Liver (tissue), 9 donors: Measurements from ENCODE around the gene ENAH. TPM values are rescaled to one million over a fixed set of nuclear protein-coding genes. Genes with fewer than 3 reads are reported as not detected.

ENCODE experiments used
- DNase-seq: peaks from one replicate; pipeline ENCODE4 v3.0.0-alpha.2; 2017; ENCODE audit warnings: low spot score
- H3K27ac ChIP-seq, 2 donors: one replicate each; pipeline ENCODE4 v1.7.0; 2013; ENCODE audit warnings: inconsistent platforms in 2 of 2, low read length in 2 of 2, control low read depth in 1 of 2, low read depth in 1 of 2, mild to moderate bottlenecking in 1 of 2
- H3K27me3 ChIP-seq, 4 donors: one replicate each; pipeline versions ENCODE4 v1.6.1 to v1.7.0; 2013; ENCODE audit warnings: low read length in 3 of 4, inconsistent platforms in 1 of 4, mild to moderate bottlenecking in 1 of 4, moderate library complexity in 1 of 4; ENCODE audit not compliant: control insufficient read depth in 4 of 4, insufficient read depth in 4 of 4
- H3K36me3 ChIP-seq, 4 donors: one replicate each; pipeline versions ENCODE4 v1.6.1 to v1.7.0; 2013; ENCODE audit warnings: low read length in 3 of 4, mild to moderate bottlenecking in 3 of 4, low read depth in 1 of 4, moderate library complexity in 1 of 4; ENCODE audit not compliant: control insufficient read depth in 4 of 4, insufficient read depth in 3 of 4
- H3K4me1 ChIP-seq, 4 donors: one replicate each; pipeline versions ENCODE4 v1.6.1 to v1.7.0; 2013; ENCODE audit warnings: low read length in 3 of 4, mild to moderate bottlenecking in 3 of 4, moderate library complexity in 1 of 4; ENCODE audit not compliant: control insufficient read depth in 4 of 4, insufficient read depth in 4 of 4
- H3K4me3 ChIP-seq, 3 donors: one replicate each; pipeline versions ENCODE4 v1.6.1 to v1.7.0; 2013; ENCODE audit warnings: low read length in 3 of 3, control low read depth in 1 of 3, low read depth in 1 of 3, mild to moderate bottlenecking in 1 of 3
- H3K9ac ChIP-seq, 2 donors: one replicate each; pipeline ENCODE4 v1.7.0; 2013; ENCODE audit warnings: low read length in 2 of 2, mild to moderate bottlenecking in 2 of 2, moderate library complexity in 2 of 2, control low read depth in 1 of 2, low read depth in 1 of 2
- H3K9me3 ChIP-seq, 4 donors: one replicate each; pipeline versions ENCODE4 v1.6.1 to v1.7.0; 2013; ENCODE audit warnings: low read length in 3 of 4; ENCODE audit not compliant: control insufficient read depth in 4 of 4
- EGR1 ChIP-seq, 2 donors: IDR thresholded peaks; 2 replicates each; pipeline ENCODE4 v1.6.1; 2016 to 2018; ENCODE audit warnings: antibody characterized with exemption in 2 of 2, low read depth in 2 of 2
- FOXA2 ChIP-seq: IDR thresholded peaks from 2 replicates; pipeline ENCODE4 v1.6.1; 2016; ENCODE audit warnings: antibody characterized with exemption
- HNF4A ChIP-seq, 2 donors: conservative IDR thresholded peaks; 2 replicates each; pipeline ENCODE4 v1.6.1; 2016; ENCODE audit warnings: antibody characterized with exemption in 2 of 2, mild to moderate bottlenecking in 2 of 2
- HNF4G ChIP-seq: IDR thresholded peaks from 2 replicates; pipeline ENCODE4 v1.6.1; 2016; ENCODE audit warnings: antibody characterized with exemption
- JUND ChIP-seq, 2 donors: IDR thresholded peaks; 2 replicates each; pipeline ENCODE4 v1.6.1; 2016; ENCODE audit warnings: antibody characterized with exemption in 2 of 2
- NR2F2 ChIP-seq: IDR thresholded peaks from 2 replicates; pipeline ENCODE4 v1.6.1; 2016; ENCODE audit warnings: antibody characterized with exemption
- RAD21 ChIP-seq, 2 donors: IDR thresholded peaks; 2 replicates each; pipeline ENCODE4 v1.6.1; 2016; ENCODE audit warnings: antibody characterized with exemption in 2 of 2, mild to moderate bottlenecking in 2 of 2
- RXRA ChIP-seq, 2 donors: IDR thresholded peaks; 2 replicates each; pipeline ENCODE4 v1.6.1; 2017 to 2018; ENCODE audit warnings: antibody characterized with exemption in 2 of 2, mild to moderate bottlenecking in 1 of 2
- SP1 ChIP-seq: IDR thresholded peaks from 2 replicates; pipeline ENCODE4 v1.6.1; 2018; ENCODE audit warnings: antibody characterized with exemption, mild to moderate bottlenecking
- TAF1 ChIP-seq: conservative IDR thresholded peaks from 2 replicates; pipeline ENCODE4 v1.6.1; 2016; ENCODE audit warnings: antibody characterized with exemption, mild to moderate bottlenecking
- YY1 ChIP-seq: IDR thresholded peaks from 2 replicates; pipeline ENCODE4 v1.6.1; 2016; ENCODE audit warnings: antibody characterized with exemption, mild to moderate bottlenecking
- ZBTB33 ChIP-seq: IDR thresholded peaks from 2 replicates; pipeline ENCODE4 v1.6.1; 2016; ENCODE audit warnings: antibody characterized with exemption
- WGBS: extraction: QIAGEN DNeasy Blood & Tissue Kit; methylation state at CpG from one replicate; pipeline ENCODE4 v1.1.7; 2013; 5-methylcytosine and 5-hydroxymethylcytosine counted together
- polyA plus RNA-seq, 2 donors: library from polyadenylated mRNA; stranded (reverse) in 1 of 2; unstranded in 1 of 2; fragments of 200-250 nt in 1 of 2; fragments of >200 nt in 1 of 2; fragmentation: Nextera tagmentation in 1 of 2; extraction: Ambion mirVana in 1 of 2; gene quantifications; one replicate each; pipeline versions ENCODE4 v1.2.1 to v1.2.3, GENCODE V29; 2013 to 2015
- total RNA-seq, 2 donors: library from RNA; depleted of rRNA; stranded (reverse); fragments of >200 nt; gene quantifications; one replicate each; pipeline ENCODE4 v1.2.3, GENCODE V29; 2014
- TF ChIP-seq, protein P1 (sequence below): fragments of 150-350 bp; IDR thresholded peaks from 2 replicates; pipeline ENCODE4 v1.5.1; 2017; ENCODE audit warnings: improper control_type of control experiment, low read depth, low read length; ENCODE audit not compliant: missing input control
- TF ChIP-seq, protein P2 (sequence below): IDR thresholded peaks from 2 replicates; pipeline ENCODE4 v1.6.1; 2016; ENCODE audit warnings: antibody characterized with exemption
- TF ChIP-seq, protein P3 (sequence below): IDR thresholded peaks from 2 replicates; pipeline ENCODE4 v1.6.1; 2016; ENCODE audit warnings: antibody characterized with exemption
- TF ChIP-seq, protein P4 (sequence below): IDR thresholded peaks from 2 replicates; pipeline ENCODE4 v1.6.1; 2016; ENCODE audit warnings: antibody characterized with exemption, mild to moderate bottlenecking
- donor health status: healthy.
- donor health status: healthy.
- donor health status: healthy.
- donor health status: healthy.
- donor health status: healthy.

ENAH gene
- total and polyA plus RNA-seq, 4 donors, result 2.8 to 8.4 (median 4.5) TPM

- 90% methylated on average over 4 of the region's 4 CpGs for WGBS
- H3K9me3 ChIP-seq, result no peaks in the 10 kb centered on the region
Observed at GRCh38 chr1:225539575-225539974, 113.3 kb downstream of the ENAH start.

GRCh38 chr1:225539069-225539468, 113.9 kb downstream of the ENAH start:
- H3K4me1 ChIP-seq, result peaks cover 0 to 1% (median 0%) of the 10 kb centered on the region in 4 donors
- H3K9me3 ChIP-seq, result no peaks in the 10 kb centered on the region
- WGBS, result 90% methylated on average over 1 of the region's 1 CpG
- no peaks in the 10 kb centered on the region for H3K27me3 ChIP-seq
- no peak overlapping the region for H3K9ac ChIP-seq
- TF ChIP-seq, protein P1, sequence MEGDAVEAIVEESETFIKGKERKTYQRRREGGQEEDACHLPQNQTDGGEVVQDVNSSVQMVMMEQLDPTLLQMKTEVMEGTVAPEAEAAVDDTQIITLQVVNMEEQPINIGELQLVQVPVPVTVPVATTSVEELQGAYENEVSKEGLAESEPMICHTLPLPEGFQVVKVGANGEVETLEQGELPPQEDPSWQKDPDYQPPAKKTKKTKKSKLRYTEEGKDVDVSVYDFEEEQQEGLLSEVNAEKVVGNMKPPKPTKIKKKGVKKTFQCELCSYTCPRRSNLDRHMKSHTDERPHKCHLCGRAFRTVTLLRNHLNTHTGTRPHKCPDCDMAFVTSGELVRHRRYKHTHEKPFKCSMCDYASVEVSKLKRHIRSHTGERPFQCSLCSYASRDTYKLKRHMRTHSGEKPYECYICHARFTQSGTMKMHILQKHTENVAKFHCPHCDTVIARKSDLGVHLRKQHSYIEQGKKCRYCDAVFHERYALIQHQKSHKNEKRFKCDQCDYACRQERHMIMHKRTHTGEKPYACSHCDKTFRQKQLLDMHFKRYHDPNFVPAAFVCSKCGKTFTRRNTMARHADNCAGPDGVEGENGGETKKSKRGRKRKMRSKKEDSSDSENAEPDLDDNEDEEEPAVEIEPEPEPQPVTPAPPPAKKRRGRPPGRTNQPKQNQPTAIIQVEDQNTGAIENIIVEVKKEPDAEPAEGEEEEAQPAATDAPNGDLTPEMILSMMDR, result no peak
- TF ChIP-seq SP1 (no peak), TAF1 (no peak), YY1 (no peak), NR2F2 (no peak), RAD21 (IDR thresholded peaks at IDR 0.05) (no peak), ZBTB33 (no peak), RXRA (IDR thresholded peaks at IDR 0.05) (no peak), FOXA2 (no peak), HNF4A (conservative IDR thresholded peaks at IDR 0.05) (no peak), EGR1 (IDR thresholded peaks at IDR 0.05; ENCODE audit: low read depth in 2 of 2) (no peak), HNF4G (no peak), JUND (IDR thresholded peaks at IDR 0.05) (no peak)
- TF ChIP-seq, protein P2, sequence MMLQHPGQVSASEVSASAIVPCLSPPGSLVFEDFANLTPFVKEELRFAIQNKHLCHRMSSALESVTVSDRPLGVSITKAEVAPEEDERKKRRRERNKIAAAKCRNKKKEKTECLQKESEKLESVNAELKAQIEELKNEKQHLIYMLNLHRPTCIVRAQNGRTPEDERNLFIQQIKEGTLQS, result no peak
- TF ChIP-seq, protein P3, sequence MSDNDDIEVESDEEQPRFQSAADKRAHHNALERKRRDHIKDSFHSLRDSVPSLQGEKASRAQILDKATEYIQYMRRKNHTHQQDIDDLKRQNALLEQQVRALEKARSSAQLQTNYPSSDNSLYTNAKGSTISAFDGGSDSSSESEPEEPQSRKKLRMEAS, result no peak
- H3K36me3 ChIP-seq, result no peaks in the 10 kb centered on the region
- no peak overlapping the region for H3K4me3 ChIP-seq
- H3K27ac ChIP-seq, result no peak overlapping the region
- no peak for DNase-seq

More at GRCh38 chr1:225539575-225539974, 113.3 kb downstream of the ENAH start:
- Histone ChIP-seq H3K4me1 (peaks cover 0 to 1% (median 0%) of the 10 kb centered on the region in 4 donors), H3K9ac (no peak overlapping the region), H3K27ac (no peak overlapping the region), H3K36me3 (no peaks in the 10 kb centered on the region), H3K27me3 (no peaks in the 10 kb centered on the region), H3K4me3 (no peak overlapping the region)
- TF ChIP-seq RAD21 (IDR thresholded peaks at IDR 0.05), result no peak
- no peak for TF ChIP-seq SP1
- TF ChIP-seq FOXA2, result no peak
- no peak for TF ChIP-seq HNF4A (conservative IDR thresholded peaks at IDR 0.05)
- no peak for TF ChIP-seq YY1
- TF ChIP-seq TAF1, result no peak
- TF ChIP-seq, protein P4, sequence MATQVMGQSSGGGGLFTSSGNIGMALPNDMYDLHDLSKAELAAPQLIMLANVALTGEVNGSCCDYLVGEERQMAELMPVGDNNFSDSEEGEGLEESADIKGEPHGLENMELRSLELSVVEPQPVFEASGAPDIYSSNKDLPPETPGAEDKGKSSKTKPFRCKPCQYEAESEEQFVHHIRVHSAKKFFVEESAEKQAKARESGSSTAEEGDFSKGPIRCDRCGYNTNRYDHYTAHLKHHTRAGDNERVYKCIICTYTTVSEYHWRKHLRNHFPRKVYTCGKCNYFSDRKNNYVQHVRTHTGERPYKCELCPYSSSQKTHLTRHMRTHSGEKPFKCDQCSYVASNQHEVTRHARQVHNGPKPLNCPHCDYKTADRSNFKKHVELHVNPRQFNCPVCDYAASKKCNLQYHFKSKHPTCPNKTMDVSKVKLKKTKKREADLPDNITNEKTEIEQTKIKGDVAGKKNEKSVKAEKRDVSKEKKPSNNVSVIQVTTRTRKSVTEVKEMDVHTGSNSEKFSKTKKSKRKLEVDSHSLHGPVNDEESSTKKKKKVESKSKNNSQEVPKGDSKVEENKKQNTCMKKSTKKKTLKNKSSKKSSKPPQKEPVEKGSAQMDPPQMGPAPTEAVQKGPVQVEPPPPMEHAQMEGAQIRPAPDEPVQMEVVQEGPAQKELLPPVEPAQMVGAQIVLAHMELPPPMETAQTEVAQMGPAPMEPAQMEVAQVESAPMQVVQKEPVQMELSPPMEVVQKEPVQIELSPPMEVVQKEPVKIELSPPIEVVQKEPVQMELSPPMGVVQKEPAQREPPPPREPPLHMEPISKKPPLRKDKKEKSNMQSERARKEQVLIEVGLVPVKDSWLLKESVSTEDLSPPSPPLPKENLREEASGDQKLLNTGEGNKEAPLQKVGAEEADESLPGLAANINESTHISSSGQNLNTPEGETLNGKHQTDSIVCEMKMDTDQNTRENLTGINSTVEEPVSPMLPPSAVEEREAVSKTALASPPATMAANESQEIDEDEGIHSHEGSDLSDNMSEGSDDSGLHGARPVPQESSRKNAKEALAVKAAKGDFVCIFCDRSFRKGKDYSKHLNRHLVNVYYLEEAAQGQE, result no peak
- TF ChIP-seq EGR1 (IDR thresholded peaks at IDR 0.05; ENCODE audit: low read depth in 2 of 2), result no peak
- TF ChIP-seq JUND (IDR thresholded peaks at IDR 0.05), result no peak
- DNase-seq, result no peak
